MG63 (cell line): ENCODE data around the gene PTP4A1. TPM values are rescaled to one million over a fixed set of nuclear protein-coding genes. Genes with fewer than 3 reads are reported as not detected.
A peak's percentile ranks its signal among the peaks of the same experiment; 100 is the strongest.
"Not testable (repeated sequence)": the region's sequence is repeated elsewhere in the genome, so short reads cannot be mapped to it uniquely, and the experiment has no call there.

Source experiments
- DNase-seq: peaks from one replicate; pipeline ENCODE4 v3.0.0-alpha.2; 2020
- H3K27me3 ChIP-seq: fragments of 250-450 bp; sonication (Bioruptor Pico); 2 replicates; pipeline ENCODE4 v1.5.1; 2020; ENCODE audit warnings: mild to moderate bottlenecking, moderate library complexity
- H3K36me3 ChIP-seq: fragments of 250-450 bp; sonication (Bioruptor Pico); 2 replicates; pipeline ENCODE4 v1.5.1; 2020; ENCODE audit warnings: mild to moderate bottlenecking, moderate library complexity
- H3K4me3 ChIP-seq: fragments of 250-450 bp; sonication (Bioruptor Pico); 2 replicates; pipeline ENCODE4 v1.5.1; 2020; ENCODE audit warnings: mild to moderate bottlenecking, moderate library complexity
- H3K9me3 ChIP-seq: fragments of 250-450 bp; sonication (Bioruptor Pico); 2 replicates; pipeline ENCODE4 v1.5.1; 2020; ENCODE audit warnings: mild to moderate bottlenecking, moderate library complexity
- total RNA-seq: library from RNA; depleted of rRNA; stranded (reverse); fragments of >200 nt; shearing (Covaris generic); gene quantifications from 2 replicates; pipeline ENCODE4 v1.2.3, GENCODE V29; 2014; ENCODE audit warnings: low replicate concordance; rRNA removed

Gene PTP4A1
- total RNA-seq, result 4.9 and 8.8 TPM in 2 replicates

DNA sequence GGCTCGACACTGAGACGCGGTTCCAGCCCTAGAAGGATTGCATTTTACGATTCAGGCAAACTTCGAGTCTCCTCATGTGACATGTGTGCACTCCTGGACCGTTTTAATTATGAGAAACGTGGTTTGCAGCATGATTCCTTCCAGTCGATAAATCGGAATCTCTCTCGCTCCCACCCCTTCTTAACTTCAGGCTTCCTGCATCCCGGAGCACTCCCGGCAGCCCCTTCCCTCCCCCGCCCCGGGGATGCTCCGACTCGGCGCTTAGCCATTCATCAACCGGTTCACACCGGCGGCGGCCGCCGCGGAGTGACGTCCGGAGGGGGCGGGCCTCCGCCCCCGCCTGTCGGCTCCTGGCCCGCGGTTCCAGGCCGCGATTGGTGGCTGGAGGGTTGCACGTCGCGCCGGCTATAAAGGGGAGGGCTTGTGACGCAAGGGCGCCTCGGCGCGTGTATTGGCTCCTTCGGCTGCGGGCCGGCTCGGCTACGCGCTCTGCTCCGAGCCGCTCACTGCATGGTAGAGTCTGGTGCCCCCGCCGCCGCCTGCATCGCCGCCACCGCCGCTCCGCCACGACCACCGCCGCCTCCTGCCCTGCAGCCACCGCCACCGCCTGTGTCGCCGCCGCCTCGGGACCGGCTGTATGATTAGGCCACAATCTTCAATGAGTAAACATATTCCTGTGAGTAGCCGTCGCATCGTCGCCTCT, at the start of gene PTP4A1, which contains the start of gene LOC128125822:
TSS of gene PTP4A1 (plus strand) at position 437 of the 703 bp plus-strand sequence. CDS start 4,401 bp downstream, outside the sequence.
TSS of gene LOC128125822 (plus strand) at position 437 of the 703 bp plus-strand sequence.
- peak within 1 kb of the TSS; percentile 75 for H3K4me3 ChIP-seq
- DNase-seq, result peak; percentile 92
- no peaks in the 10 kb centered on the region for H3K27me3 ChIP-seq
- no peaks in the 10 kb centered on the region for H3K9me3 ChIP-seq
- peaks cover 21% of the 10 kb centered on the region for H3K36me3 ChIP-seq

DNA sequence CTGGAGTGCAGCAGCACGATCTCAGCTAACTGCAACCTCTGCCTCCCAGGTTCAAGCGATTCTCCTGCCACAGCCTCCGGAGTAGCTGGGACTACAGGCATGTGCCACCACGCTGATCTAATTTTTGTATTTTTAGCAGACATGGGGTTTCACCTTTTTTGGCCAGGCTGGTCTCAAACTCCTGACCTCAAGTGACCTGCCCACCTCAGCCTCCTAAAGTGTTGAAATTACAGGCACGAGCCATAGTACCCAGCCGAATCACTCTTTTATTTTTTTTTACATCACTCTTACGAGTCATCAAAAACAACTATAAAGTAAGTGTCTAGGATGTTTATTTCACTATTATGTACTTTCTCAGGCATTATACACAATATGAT, 49.4 kb upstream of the PTP4A1 start:
- H3K9me3 ChIP-seq, H3K27me3 ChIP-seq, DNase-seq, H3K4me3 ChIP-seq, H3K36me3 ChIP-seq: not testable (repeated sequence)

DNA sequence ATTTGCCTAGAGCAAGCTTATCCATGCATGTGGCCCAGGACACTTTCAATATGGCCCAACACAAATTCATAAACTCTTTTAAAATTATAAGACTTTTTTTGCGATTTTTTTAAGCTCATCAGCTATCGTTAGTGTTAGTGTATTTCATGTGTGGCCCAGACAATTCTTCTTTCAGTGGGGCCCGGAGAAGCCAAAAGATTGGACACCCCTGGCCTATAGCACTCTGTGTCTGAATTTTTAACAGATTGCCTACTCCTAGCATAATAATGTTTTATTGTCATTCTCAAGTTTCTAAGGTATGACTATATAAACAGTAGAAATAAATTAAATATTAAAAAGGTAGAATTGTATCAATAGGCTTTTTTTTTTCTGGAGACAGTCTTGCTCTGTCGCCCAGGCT, 48.6 kb upstream of the PTP4A1 start:
- DNase-seq, result no peak
- Histone ChIP-seq H3K27me3 (no peaks in the 10 kb centered on the region), H3K9me3 (no peaks in the 10 kb centered on the region), H3K4me3 (no peak overlapping the region), H3K36me3 (no peaks in the 10 kb centered on the region)

GRCh38 chr6:63525186-63525878, 46.9 kb upstream of the PTP4A1 start:
- Histone ChIP-seq H3K9me3 (no peaks in the 10 kb centered on the region), H3K4me3 (no peak overlapping the region), H3K36me3 (no peaks in the 10 kb centered on the region), H3K27me3 (no peaks in the 10 kb centered on the region)
- no peak for DNase-seq

DNA sequence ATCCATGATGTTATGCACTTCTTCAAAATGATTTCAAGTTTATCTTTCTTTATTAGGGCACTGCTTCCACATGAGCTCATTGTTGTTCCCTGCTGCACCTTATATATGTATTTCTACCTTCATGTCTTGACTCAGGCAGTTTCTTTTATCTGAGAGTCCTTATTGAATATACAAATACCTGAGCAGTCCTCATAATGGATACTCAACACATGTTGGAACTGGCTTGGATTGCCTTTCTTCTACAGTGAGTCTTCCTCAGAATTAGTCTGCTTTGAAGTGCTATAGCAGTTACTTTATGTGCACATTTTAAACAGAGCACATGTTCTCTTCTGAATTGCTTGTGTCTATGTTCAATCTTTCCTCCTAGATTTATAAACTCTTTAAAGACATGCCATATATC, 45.3 kb upstream of the PTP4A1 start:
- H3K36me3 ChIP-seq, result no peaks in the 10 kb centered on the region
- DNase-seq, result no peak

GRCh38 chr6:63527658-63528514, 44.4 kb upstream of the PTP4A1 start:
- DNase-seq, result peak; percentile 81

More for the DNA sequence above, 45.3 kb upstream of the PTP4A1 start:
- no peaks in the 10 kb centered on the region for H3K27me3 ChIP-seq
- H3K4me3 ChIP-seq, result no peak overlapping the region
- H3K9me3 ChIP-seq, result no peaks in the 10 kb centered on the region

DNA sequence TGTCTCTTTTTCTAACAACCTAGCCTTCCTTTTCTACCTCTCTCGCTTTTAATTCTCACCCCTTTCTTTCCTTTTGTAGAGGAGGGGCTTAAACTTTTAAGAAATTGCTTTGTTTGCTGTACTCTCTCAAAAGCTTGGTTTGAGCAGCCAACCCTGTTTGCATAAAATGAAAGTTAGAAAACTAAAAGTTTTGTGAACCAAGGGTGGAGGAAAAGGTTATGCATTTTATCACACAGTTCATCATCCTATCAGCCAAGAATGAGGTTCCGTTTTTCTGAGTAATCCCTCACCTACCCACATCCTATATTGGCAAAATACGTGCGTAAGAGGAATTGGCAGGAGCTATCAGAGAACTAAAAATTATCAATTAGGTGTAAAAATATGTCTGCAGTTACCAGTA, 42.8 kb upstream of the PTP4A1 start:
- DNase-seq, result no peak
- no peaks in the 10 kb centered on the region for H3K36me3 ChIP-seq
- no peaks in the 10 kb centered on the region for H3K9me3 ChIP-seq
- no peak overlapping the region for H3K4me3 ChIP-seq
- H3K27me3 ChIP-seq, result no peaks in the 10 kb centered on the region

More at GRCh38 chr6:63527658-63528514, 44.4 kb upstream of the PTP4A1 start:
- Histone ChIP-seq H3K9me3 (no peaks in the 10 kb centered on the region), H3K4me3 (no peak overlapping the region), H3K27me3 (no peaks in the 10 kb centered on the region), H3K36me3 (no peaks in the 10 kb centered on the region)

DNA sequence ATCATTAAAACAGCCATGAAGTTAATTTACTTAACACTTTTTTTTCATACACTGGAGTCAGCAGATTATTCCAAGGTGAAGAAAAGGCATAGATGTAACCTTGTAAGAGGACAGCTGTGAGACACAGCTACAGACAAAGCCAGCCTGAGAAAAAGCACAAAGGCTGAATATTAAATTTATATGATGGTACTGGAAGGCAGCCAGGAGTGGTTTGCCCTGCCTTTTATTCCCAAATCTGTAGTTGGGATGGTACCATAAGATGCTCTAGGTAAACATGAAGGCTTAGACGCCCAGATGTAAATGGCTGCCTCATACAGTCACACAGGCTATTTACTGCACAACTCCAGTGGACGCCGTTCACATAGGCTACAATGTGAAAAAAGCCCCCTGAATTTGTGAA, 42.1 kb upstream of the PTP4A1 start:
- Histone ChIP-seq H3K27me3 (no peaks in the 10 kb centered on the region), H3K36me3 (no peaks in the 10 kb centered on the region), H3K9me3 (no peaks in the 10 kb centered on the region), H3K4me3 (no peak overlapping the region)
- DNase-seq, result no peak

GRCh38 chr6:63530991-63531390, 41.3 kb upstream of the PTP4A1 start:
- Histone ChIP-seq H3K4me3 (no peak overlapping the region), H3K9me3 (no peaks in the 10 kb centered on the region), H3K36me3 (no peaks in the 10 kb centered on the region), H3K27me3 (no peaks in the 10 kb centered on the region)
- DNase-seq, result no peak

- H3K4me3 ChIP-seq, result no peak overlapping the region
- no peak for DNase-seq
- H3K36me3 ChIP-seq, result no peaks in the 10 kb centered on the region
- H3K27me3 ChIP-seq, result no peaks in the 10 kb centered on the region
- no peaks in the 10 kb centered on the region for H3K9me3 ChIP-seq
These were observed 39.3 kb upstream of the PTP4A1 start for GRCh38 chr6:63533026-63533425.

- H3K27me3 ChIP-seq, result no peaks in the 10 kb centered on the region
- no peak for DNase-seq
- H3K36me3 ChIP-seq, result no peaks in the 10 kb centered on the region
- no peaks in the 10 kb centered on the region for H3K9me3 ChIP-seq
- H3K4me3 ChIP-seq, result no peak overlapping the region
These were observed 38.3 kb upstream of the PTP4A1 start for GRCh38 chr6:63533952-63534351.

DNA sequence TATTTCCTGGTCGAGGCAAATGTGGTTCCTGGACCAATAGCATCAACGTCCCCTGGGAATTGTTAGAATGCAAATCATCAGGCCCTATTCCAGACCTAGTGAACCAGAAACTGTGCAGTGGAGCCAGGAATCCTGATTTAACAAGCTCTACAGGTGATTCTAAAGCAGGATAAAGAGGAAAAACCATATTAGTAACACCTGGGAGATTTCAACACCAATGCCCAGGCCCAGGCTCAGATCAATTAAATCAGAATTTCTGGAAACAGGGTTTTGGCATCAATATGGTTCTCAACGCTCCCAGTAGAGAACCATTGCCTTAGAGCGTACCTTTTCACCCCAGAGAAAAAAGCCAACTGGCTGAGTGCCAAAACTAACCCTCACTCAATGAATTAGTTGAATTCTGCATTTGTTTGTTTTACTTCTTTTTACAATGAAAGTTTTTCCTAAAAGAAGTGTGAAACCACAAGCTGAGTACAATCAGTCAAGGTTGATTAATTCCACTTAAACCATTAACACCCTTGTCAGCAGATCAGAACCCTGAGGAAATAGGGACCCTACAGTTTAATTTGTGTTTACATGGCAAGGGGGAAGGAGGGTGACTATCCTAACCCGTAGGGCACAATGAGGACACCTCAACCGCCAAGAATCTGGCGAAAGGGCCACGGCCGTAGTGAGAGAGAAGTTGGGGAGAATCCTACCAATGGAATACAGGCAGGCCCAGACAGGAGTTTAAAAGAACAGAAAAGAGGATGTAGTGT, 34.9 kb upstream of the PTP4A1 start:
- no peaks in the 10 kb centered on the region for H3K27me3 ChIP-seq
- no peak overlapping the region for H3K4me3 ChIP-seq
- H3K36me3 ChIP-seq, result no peaks in the 10 kb centered on the region
- no peak for DNase-seq
- H3K9me3 ChIP-seq, result no peaks in the 10 kb centered on the region

GRCh38 chr6:63537959-63538300, 34.4 kb upstream of the PTP4A1 start:
- Histone ChIP-seq H3K4me3 (no peak overlapping the region), H3K27me3 (no peaks in the 10 kb centered on the region), H3K36me3 (no peaks in the 10 kb centered on the region), H3K9me3 (no peaks in the 10 kb centered on the region)
- no peak for DNase-seq

DNA sequence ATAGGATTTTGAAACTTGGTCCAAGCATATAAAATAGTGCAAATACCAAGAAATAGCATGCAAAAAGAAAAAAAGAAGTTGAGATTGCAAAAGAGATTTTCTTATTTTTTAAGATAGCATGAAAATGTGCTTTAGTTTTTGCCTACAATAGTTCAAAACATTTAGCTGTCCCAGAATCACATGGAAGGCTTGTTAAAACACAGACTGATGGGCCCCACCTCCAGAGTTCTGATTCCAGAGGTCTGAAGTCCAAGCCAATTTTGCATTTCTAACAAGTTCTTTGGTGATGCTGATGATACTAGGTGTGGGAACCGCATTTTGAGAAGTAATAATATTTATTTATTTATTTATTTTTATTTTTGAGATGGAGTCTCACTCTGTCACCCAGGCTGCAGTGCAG, 33.7 kb upstream of the PTP4A1 start:
- Histone ChIP-seq H3K4me3 (no peak overlapping the region), H3K9me3 (no peaks in the 10 kb centered on the region), H3K27me3 (no peaks in the 10 kb centered on the region), H3K36me3 (no peaks in the 10 kb centered on the region)
- no peak for DNase-seq

DNA sequence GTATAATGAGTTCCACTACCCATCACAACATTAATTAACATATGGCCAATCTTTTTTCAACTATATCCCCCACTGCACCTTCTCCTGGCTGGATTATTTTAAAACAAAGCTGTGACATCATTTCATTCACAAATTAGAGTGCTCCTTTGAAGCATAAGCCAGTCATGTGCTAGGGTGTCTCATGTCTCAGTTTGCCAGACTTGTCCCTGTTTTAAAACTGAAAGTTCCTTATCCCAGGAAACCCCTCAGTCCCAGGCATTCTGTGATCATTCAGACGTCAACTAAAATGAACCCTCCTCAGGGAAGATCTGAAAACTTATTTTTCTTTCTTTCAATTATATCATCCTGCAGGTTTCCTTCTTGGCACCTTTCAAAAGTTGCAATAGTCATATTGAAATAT, 29.3 kb upstream of the PTP4A1 start:
- no peak for DNase-seq
- Histone ChIP-seq H3K27me3 (no peaks in the 10 kb centered on the region), H3K4me3 (no peak overlapping the region), H3K36me3 (no peaks in the 10 kb centered on the region), H3K9me3 (no peaks in the 10 kb centered on the region)

- Histone ChIP-seq H3K9me3 (no peaks in the 10 kb centered on the region), H3K27me3 (no peaks in the 10 kb centered on the region), H3K4me3 (no peak overlapping the region), H3K36me3 (no peaks in the 10 kb centered on the region)
- no peak for DNase-seq
These were observed 28.3 kb upstream of the PTP4A1 start for GRCh38 chr6:63543982-63544381.

DNA sequence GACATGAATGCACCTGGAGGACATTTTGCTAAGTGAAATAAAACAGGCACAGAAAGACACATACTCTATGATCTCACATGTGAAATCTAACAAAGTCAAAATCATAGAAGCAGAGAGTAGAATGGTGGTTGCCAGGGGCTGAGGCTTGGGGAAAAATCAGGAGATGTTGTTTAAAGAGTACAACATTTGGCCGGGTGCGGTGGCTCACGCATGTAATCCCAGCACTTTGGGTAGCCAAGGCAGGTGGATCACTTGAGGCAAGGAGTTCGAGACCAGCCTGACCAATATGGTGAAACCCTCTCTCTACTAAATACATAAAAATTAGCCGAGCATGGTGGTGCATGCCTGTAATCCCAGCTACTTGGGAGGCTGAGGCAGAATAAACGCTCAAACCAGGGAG, 26.0 kb upstream of the PTP4A1 start:
- Histone ChIP-seq H3K27me3 (no peaks in the 10 kb centered on the region), H3K4me3 (no peak overlapping the region), H3K36me3 (no peaks in the 10 kb centered on the region), H3K9me3 (no peaks in the 10 kb centered on the region)
- DNase-seq, result no peak
